ENCODE results near the gene MACROH2A1.

Gene MACROH2A1

GRCh38 chr5:135436951-135437418, 38.0 kb upstream of the MACROH2A1 start:
- DNase-seq (ENCODE audit: low read depth in 2 of 2), result no peak

DNA sequence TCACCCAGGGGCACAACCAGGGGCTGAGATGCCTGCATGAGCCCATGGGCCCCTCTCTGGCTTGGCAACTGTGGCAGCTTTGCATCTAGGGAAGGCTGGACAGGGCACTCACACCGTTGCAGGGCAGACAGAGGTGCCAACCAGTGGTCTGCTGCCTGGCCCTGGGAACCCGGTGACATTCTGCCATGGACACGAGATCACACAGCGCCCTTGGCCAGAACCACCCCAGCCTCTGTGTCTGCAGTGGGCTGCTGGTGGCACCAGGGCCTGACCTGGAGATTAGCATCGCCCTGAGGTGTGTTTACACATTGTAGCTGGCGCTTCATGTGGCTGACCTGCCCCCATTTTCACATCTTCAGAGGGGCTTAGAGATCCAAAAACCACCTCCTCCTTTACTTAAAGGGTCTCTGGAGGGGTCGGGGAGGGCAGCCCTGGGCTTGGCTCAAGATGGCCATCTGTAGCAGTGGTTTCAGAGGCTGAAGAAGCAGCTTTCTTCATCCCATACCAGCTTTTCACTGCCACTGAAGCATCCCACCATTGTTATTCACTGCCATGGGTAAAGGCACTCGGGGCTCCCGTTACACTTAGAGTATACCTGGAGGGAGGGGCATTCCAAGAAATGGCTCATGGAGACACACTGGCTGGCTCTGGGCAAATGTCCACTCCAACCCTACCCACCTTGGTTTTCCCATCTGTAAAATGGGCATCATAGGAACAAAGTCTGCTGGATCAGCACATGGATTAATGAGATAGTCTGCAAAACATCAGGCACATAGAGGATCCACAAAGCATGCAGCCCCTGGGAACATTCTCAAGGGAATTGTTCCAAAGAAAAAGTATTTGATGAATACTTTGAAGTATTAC, 36.7 kb upstream of the MACROH2A1 start:
- DNase-seq (ENCODE audit: low read depth in 2 of 2), result no peak

DNA sequence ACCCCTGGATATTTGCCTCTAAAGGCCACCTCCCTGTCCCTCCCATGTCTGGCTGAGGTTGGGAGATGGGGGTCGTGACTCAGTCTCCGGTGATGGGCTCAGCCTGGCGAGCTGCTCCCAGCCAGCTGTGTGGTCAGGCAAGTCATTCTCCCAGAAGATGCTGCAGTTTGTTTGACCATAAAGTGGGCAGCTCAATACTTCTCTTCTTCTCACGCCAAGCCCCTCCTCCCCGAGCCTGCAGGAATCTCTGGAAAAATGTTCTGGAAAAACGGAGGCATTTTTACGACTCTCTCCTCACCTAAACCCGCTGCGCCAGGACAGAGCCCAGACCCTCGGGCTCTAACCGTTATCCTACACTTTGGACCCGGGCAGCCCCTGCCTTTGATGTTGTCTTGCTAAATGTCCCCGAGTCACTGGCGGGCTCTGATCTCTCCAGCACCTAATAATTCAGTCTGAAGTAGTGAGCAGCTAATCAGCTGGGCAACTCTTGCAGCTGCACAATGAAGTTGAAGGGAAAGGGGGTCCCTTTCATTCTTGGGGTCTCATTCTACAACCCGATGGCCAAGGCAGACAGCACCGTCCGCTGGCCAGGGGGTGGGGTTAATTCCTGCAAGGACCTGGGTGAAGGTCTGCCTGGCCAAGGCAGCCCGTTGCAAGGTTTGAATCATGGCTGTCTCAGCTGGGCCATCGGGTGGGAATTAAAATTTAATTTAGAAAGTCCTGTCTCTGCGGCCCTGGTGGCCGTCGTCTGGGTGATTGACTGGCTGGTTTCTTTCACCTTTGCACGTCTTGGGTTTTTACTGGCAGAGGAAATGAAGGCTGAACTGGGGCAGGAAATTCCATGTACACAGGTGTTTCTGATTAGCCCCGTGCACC, 35.8 kb upstream of the MACROH2A1 start:
- DNase-seq (ENCODE audit: low read depth in 2 of 2), result no peak

DNA sequence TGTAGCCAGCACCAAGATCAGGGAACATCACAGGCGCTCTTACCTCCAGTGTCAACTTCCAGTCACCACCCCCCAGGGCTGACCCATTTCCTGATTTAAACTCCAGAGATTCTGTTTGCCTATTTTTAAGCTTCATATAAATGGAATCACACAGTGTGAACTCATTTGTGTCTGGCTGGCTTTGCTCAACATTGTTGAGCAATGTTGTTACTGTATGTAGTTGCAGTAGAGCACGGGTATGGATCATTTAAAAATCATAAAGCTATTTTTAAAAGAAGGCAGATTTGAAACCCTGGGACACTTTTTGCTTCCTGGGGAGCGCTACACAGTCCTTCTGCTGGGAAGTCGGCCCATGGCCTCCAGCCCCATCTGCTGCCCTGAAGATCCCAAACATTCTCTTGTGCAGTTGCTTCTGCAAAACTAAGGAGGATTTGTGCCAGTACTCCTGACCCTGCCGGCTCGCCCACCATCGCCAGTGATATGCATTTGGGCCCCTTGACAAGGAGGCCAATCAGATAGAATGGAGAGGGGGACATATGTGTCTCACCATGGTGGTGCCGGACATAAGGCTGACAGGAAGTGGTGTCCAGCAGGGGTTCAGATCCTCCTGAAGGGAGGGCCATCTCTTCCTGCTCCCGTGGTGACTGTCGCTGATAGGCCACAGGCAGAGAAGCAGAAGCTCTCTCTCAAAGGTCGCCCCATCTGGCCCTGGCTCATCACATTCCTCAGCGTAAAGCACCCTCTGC, 34.8 kb upstream of the MACROH2A1 start:
- no peak for DNase-seq (ENCODE audit: low read depth in 2 of 2)

DNA sequence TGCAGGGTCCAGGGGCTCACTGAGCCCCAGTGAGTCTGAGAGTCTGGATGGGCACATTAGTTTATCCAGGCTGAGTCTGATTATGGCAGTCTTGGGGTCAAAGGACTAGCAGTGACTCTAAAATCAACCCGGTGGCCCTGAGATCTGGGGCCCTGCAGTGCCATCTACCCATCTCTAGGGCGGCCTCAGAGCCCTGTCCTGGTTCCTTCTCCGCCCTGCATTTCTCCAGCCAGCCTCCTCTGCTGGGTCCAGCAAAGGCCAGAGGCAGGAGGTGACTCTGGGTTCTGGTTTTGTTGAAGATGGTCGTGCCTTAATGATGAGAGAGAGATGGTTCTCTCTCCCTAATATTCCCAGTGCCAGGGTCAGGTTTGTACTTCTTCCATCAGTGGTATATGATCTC, 33.1 kb upstream of the MACROH2A1 start:
- no peak for DNase-seq (ENCODE audit: low read depth in 2 of 2)

GRCh38 chr5:135430135-135430437, 31.1 kb upstream of the MACROH2A1 start:
- DNase-seq (ENCODE audit: low read depth in 2 of 2), result no peak

DNA sequence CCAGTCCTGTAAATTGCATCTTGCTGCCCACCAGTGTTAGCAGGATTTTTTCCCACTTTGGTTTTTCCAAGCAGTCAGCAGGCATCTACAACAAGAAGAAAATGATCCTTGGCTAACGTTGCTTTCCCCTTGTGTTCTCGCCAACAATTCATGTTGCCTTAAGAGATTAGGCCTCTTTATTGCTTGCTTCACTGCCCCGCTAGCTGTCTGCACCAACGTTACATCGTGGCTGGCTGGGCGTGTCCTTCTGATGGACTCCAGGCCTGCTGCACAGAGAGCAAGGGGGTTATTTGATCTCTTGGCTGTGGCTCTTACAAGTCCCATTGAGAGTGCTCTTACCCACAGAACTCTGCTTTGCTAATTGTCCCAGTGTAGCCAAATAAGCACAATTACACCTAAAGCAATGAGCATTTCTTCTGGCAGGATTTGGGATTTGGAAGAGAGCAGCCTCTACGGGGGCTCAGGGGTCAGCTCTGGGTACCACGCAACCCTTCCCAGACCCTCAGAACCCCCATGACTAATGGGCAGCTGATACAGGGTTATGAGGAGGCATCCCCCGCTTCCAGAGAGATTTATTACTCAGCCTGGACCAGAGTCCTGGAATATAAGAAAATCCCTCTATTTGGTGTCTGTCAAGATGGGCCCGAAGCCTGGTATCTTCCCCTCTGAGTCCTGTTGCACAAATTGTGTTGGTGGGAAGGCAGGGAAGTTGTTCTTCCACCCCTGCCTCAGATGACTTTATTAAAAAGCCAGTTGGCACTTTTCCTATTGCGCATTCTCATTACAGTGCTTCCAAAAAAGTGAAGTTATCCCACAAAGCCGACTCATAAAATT, 30.5 kb upstream of the MACROH2A1 start:
- DNase-seq (ENCODE audit: low read depth in 2 of 2), result no peak

DNA sequence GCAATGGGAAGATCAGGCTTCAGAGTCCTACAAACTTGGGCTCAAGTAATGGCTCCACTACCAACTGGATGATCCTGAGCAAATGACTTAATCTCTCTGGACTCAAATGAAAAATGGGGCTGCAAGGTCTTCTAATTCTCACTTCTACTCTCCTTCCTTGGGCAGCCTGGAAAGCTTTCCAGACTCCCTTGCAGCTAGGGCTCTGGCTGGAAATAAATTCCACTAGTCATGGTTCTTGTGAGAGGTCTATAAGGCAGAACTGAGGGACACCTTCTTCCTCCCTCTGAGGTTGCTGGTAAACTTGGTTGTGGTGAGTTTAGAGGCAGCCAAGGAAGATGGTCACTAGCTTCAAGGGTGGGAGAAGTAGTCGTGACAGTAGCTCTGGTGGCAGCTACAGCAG, 29.6 kb upstream of the MACROH2A1 start:
- no peak for DNase-seq (ENCODE audit: low read depth in 2 of 2)

GRCh38 chr5:135426102-135427082, 27.4 kb upstream of the MACROH2A1 start:
- DNase-seq (ENCODE audit: low read depth in 2 of 2), result no peak

GRCh38 chr5:135425641-135426040, 26.6 kb upstream of the MACROH2A1 start:
- no peak for DNase-seq (ENCODE audit: low read depth in 2 of 2)

DNA sequence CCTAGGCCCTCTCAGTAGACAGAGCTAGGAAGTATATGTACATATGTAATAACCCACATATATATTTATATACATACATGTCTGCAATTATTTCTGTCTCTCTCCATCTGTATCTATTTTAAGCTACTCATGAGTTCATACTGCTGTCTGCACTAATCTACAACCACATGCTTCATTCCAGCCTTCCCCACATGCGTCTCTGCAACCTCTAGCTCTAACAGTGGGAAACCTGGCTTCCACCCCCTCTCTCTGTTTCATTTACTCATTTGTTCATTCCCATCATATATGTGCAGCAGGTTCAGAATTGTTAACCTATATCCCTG, 24.8 kb upstream of the MACROH2A1 start:
- DNase-seq (ENCODE audit: low read depth in 2 of 2), result no peak

GRCh38 chr5:135423146-135423845, 24.3 kb upstream of the MACROH2A1 start:
- no peak for DNase-seq (ENCODE audit: low read depth in 2 of 2)

- no peak for DNase-seq (ENCODE audit: low read depth in 2 of 2)
Measured at GRCh38 chr5:135422419-135422818, 23.4 kb upstream of the MACROH2A1 start.

DNA sequence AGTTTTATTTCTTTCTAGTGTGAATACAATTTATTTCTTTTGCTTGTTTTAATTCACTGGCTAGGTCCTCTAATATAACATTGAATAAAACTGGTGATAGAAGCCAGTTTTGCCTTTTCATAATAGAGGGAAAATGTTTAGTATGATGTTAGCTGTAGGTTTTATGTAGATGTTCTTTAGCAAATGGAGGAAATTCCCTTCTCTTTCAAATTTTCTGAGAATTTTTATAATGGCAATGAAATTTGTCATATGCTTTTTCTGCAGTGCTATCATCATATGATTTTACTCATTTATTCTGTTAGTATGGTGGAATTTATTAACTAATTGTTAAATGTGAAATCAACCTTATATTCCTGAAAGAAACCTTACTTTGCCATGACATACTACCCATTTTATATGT, 18.1 kb upstream of the MACROH2A1 start:
- no peak for DNase-seq (ENCODE audit: low read depth in 2 of 2)

DNA sequence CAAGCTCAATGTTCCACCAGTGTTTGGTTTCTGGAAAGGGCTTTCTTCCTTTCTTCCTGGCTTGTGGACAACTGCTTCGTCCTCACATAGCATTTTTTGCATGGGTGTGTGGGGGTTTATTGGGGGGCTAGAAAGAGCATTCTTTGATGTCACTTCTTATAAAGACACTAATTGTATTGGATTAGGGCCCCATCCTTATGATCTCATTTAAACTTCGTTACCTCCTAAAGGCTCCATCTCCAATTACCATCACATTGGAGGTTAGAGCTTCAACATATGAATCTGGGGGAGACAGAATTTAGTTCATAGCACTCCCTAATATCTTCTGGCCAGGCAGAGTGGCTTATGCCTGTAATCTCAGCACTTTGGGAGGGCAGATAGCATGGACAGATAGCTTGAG, 6.1 kb upstream of the MACROH2A1 start:
- no peak for DNase-seq (ENCODE audit: low read depth in 2 of 2)

DNA sequence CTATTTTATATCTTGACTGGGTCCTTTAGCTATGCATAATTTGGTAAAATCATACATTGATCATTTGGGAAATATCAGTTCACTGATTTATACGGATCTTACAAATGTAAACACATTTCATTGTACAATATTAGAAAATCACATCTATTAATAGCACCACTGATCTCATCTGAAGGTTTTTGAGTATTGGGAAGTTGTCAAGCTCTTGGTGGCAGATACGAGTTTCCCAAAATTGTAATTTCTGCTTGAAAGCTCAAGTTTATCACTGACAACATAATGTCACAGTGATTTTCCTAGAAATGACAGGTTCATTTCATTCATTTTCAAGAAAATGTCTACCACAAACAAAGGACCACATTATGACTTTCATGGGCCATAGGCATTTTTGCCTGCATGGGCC, 3.0 kb upstream of the MACROH2A1 start:
- no peak for DNase-seq (ENCODE audit: low read depth in 2 of 2)

GRCh38 chr5:135400866-135401265, 1.8 kb upstream of the MACROH2A1 start:
- no peak for DNase-seq (ENCODE audit: low read depth in 2 of 2)

- no peak for DNase-seq (ENCODE audit: low read depth in 2 of 2)
Measured at GRCh38 chr5:135399794-135400542, 937 bp upstream of the MACROH2A1 start.
